HepG2 (cell line): Measurements from ENCODE around the gene RASL10B. TPM values are rescaled to one million over a fixed set of nuclear protein-coding genes. Genes with fewer than 3 reads are reported as not detected.

Source experiments
- AHR ChIP-seq: IDR thresholded peaks from 2 replicates; pipeline ENCODE4 v1.6.1; 2018; ENCODE audit warnings: missing genetic modification reagents, missing compliant biosample characterization
- FOXP4 ChIP-seq: sonication (generic); formaldehyde crosslinking; IDR thresholded peaks from 2 replicates; pipeline ENCODE4 v1.4.0; 2020; ENCODE audit warnings: missing genetic modification reagents
- GFI1 ChIP-seq: sonication (generic); formaldehyde crosslinking; IDR thresholded peaks from 2 replicates; pipeline ENCODE4 v1.5.0; 2020; ENCODE audit warnings: missing genetic modification reagents, mild to moderate bottlenecking, borderline replicate concordance
- HDAC2 ChIP-seq: sonication (generic); formaldehyde crosslinking; IDR thresholded peaks from 2 replicates; pipeline ENCODE4 v1.4.0; 2020; ENCODE audit warnings: missing genetic modification reagents
- NONO ChIP-seq, 2 experiments: fragments of 450-650 bp in 1 of 2; sonication (generic) in 1 of 2; formaldehyde crosslinking in 1 of 2; IDR thresholded peaks in 1 of 2; conservative IDR thresholded peaks in 1 of 2; 2 replicates each; pipeline versions ENCODE4 v1.6.1 to v1.8.0; 2017 to 2022; ENCODE audit warnings: mild to moderate bottlenecking in 1 of 2, missing genetic modification reagents in 1 of 2, moderate library complexity in 1 of 2
- PHF21A ChIP-seq: sonication (generic); formaldehyde crosslinking; IDR thresholded peaks from 2 replicates; pipeline ENCODE4 v1.5.0; 2020; ENCODE audit warnings: mild to moderate bottlenecking, missing genetic modification reagents
- PPARG ChIP-seq: conservative IDR thresholded peaks from 2 replicates; pipeline ENCODE4 v1.6.1; 2016; ENCODE audit warnings: missing biosample characterization, missing genetic modification reagents
- PRPF4 ChIP-seq: fragments of 200-400 bp; formaldehyde crosslinking; IDR thresholded peaks from 2 replicates; pipeline ENCODE4 v1.6.1; 2016; ENCODE audit warnings: low read length, low read depth; ENCODE audit not compliant: poor library complexity, severe bottlenecking
- RARA ChIP-seq: IDR thresholded peaks from 2 replicates; pipeline ENCODE4 v1.6.1; 2016; ENCODE audit warnings: missing genetic modification reagents, missing compliant biosample characterization
- RFX1 ChIP-seq: fragments of 450-650 bp; IDR thresholded peaks from 2 replicates; pipeline ENCODE4 v1.6.1; 2017
- RORA ChIP-seq: sonication (generic); formaldehyde crosslinking; IDR thresholded peaks from 2 replicates; pipeline ENCODE4 v1.5.0; 2020; ENCODE audit warnings: mild to moderate bottlenecking, missing genetic modification reagents, moderate library complexity
- RXRB ChIP-seq: IDR thresholded peaks from 2 replicates; pipeline ENCODE4 v1.6.1; 2016; ENCODE audit warnings: borderline replicate concordance, missing genetic modification reagents, missing compliant biosample characterization
- SAP130 ChIP-seq: IDR thresholded peaks from 2 replicates; pipeline ENCODE4 v1.6.1; 2016; ENCODE audit warnings: low read depth
- SIN3B ChIP-seq: fragments of 150-350 bp; IDR thresholded peaks from 2 replicates; pipeline ENCODE4 v1.6.1; 2014; ENCODE audit warnings: low read length
- SNRNP70 ChIP-seq: fragments of 200-400 bp; formaldehyde crosslinking; IDR thresholded peaks from 2 replicates; pipeline ENCODE4 v1.6.1; 2017; ENCODE audit warnings: mild to moderate bottlenecking, low read depth, low read length, moderate library complexity
- TAF1 ChIP-seq: sonication (generic); formaldehyde crosslinking; IDR thresholded peaks from 2 replicates; pipeline ENCODE4 v1.4.0; 2020; ENCODE audit warnings: missing genetic modification reagents
- TBP ChIP-seq: sonication (generic); formaldehyde crosslinking; IDR thresholded peaks from 2 replicates; pipeline ENCODE4 v1.5.0; 2020; ENCODE audit warnings: missing genetic modification reagents
- TCF7L2 ChIP-seq: IDR thresholded peaks from 2 replicates; pipeline ENCODE4 v1.6.1; 2011; ENCODE audit warnings: mild to moderate bottlenecking, low read depth, low read length, moderate library complexity
- XBP1 ChIP-seq: sonication (generic); formaldehyde crosslinking; IDR thresholded peaks from 2 replicates; pipeline ENCODE4 v1.5.0; 2020; ENCODE audit warnings: missing genetic modification reagents
- ZBTB4 ChIP-seq: sonication (generic); formaldehyde crosslinking; IDR thresholded peaks from 2 replicates; pipeline ENCODE4 v1.4.0; 2020; ENCODE audit warnings: missing genetic modification reagents, mild to moderate bottlenecking, borderline replicate concordance
- ZEB1 ChIP-seq: IDR thresholded peaks from 2 replicates; pipeline ENCODE4 v1.6.1; 2012; ENCODE audit warnings: mild to moderate bottlenecking, low read depth, inconsistent platforms; ENCODE audit not compliant: insufficient replicate concordance
- ZNF12 ChIP-seq: sonication (generic); formaldehyde crosslinking; IDR thresholded peaks from 2 replicates; pipeline ENCODE4 v1.5.0; 2020; ENCODE audit warnings: missing genetic modification reagents
- ZNF160 ChIP-seq: sonication (generic); formaldehyde crosslinking; IDR thresholded peaks from 2 replicates; pipeline ENCODE4 v1.8.0; 2022; ENCODE audit warnings: mild to moderate bottlenecking, inconsistent platforms, missing genetic modification reagents
- ZNF232 ChIP-seq: sonication (generic); formaldehyde crosslinking; IDR thresholded peaks from 2 replicates; pipeline ENCODE4 v1.4.0; 2020; ENCODE audit warnings: missing genetic modification reagents, borderline replicate concordance
- ZNF326 ChIP-seq: sonication (generic); formaldehyde crosslinking; IDR thresholded peaks from 2 replicates; pipeline ENCODE4 v1.4.0; 2020; ENCODE audit warnings: missing genetic modification reagents, borderline replicate concordance
- ZNF382 ChIP-seq: sonication (generic); formaldehyde crosslinking; IDR thresholded peaks from 2 replicates; pipeline ENCODE4 v1.5.0; 2020; ENCODE audit warnings: missing genetic modification reagents, mild to moderate bottlenecking, borderline replicate concordance
- ZNF7 ChIP-seq: IDR thresholded peaks from 2 replicates; pipeline ENCODE4 v1.6.1; 2016; ENCODE audit warnings: missing biosample characterization, missing genetic modification reagents
- polyA plus RNA-seq, 8 experiments: library from polyadenylated mRNA; depleted of rRNA in 3 of 8; stranded (reverse) in 7 of 8; unstranded in 1 of 8; fragments of >200 nt; fragmentation: Illumina TruSeq in 4 of 8; extraction: Trizol in 4 of 8; gene quantifications; 2 replicates each; pipeline versions ENCODE4 v1.2.1 to v1.2.3, GENCODE V29; 2011 to 2016; ENCODE audit warnings: low read depth in 4 of 8, missing spikeins in 1 of 8, mixed read lengths in 1 of 8; ENCODE audit not compliant: insufficient read depth in 1 of 8
- total RNA-seq, 5 experiments: library from RNA; depleted of rRNA; stranded (reverse); fragments of >200 nt; fragmentation: Illumina TruSeq; extraction: Trizol; gene quantifications; 2 replicates each; pipeline ENCODE4 v1.2.3, GENCODE V29; 2016; ENCODE audit warnings: low read depth in 1 of 5

The RASL10B gene
- total and polyA plus RNA-seq, 2 of the 13 experiments (the other 11 are each of a cell fraction or from before 2014, with no cell fraction given) = 8.8 to 11.0 TPM

GRCh38 chr17:35713069-35713728, 18.2 kb upstream of the RASL10B start (continued):
- TF ChIP-seq RXRB (CRISPR knock-in tag) (peak; percentile 55; the same call in 1 of the 2 replicates), RFX1 (no peak), ZEB1 (no peak), ZNF232 (CRISPR knock-in tag) (peak; percentile 52; the same call in 1 of the 2 replicates), TCF7L2 (0 out of 2 replicates have a peak, but pooled peaks have one; percentile 46), SIN3B (no peak), PHF21A (CRISPR knock-in tag) (peak; percentile 47; the same call in 1 of the 2 replicates), PRPF4 (no peak), GFI1 (CRISPR knock-in tag) (peak; percentile 94), SAP130 (CRISPR knock-in tag) (peak; percentile 38; the same call in 1 of the 2 replicates), SNRNP70 (no peak), RORA (CRISPR knock-in tag) (no peak), ZNF7 (CRISPR knock-in tag) (no peak), ZNF12 (CRISPR knock-in tag) (no peak), FOXP4 (CRISPR knock-in tag) (peak; percentile 47; the same call in 1 of the 2 replicates), HDAC2 (CRISPR knock-in tag) (peak; percentile 46; the same call in 1 of the 2 replicates), ZNF326 (CRISPR knock-in tag) (no peak), PPARG (CRISPR knock-in tag) (0 out of 2 replicates have a peak, but pooled peaks have one; percentile 30), TAF1 (CRISPR knock-in tag) (no peak), AHR (no peak), ZNF160 (CRISPR knock-in tag) (no peak), RARA (CRISPR knock-in tag) (peak; percentile 85), ZNF382 (CRISPR knock-in tag) (no peak), ZBTB4 (CRISPR knock-in tag) (no peak), TBP (CRISPR knock-in tag) (no peak), XBP1 (no peak), NONO (IDR thresholded peaks at IDR 0.05) (no peak), NONO (CRISPR knock-in tag; conservative IDR thresholded peaks at IDR 0.05) (no peak)
